Upper lobe of left lung (tissue), 6 donors: ENCODE results near the gene TGM2. TPM values are rescaled to one million over a fixed set of nuclear protein-coding genes. Genes with fewer than 3 reads are reported as not detected.

Source experiments
- ATAC-seq, 2 donors: fragments of 200-7000 bp; cut with Tn5 transposase; one replicate each; pipeline ENCODE4 v1.9.1; 2022; ENCODE audit warnings: mild to moderate bottlenecking in 2 of 2, moderate library complexity in 2 of 2; ENCODE audit not compliant: low FRiP score in 2 of 2
- DNase-seq, 2 donors: peaks; one replicate each; pipeline ENCODE4 v3.0.0-alpha.2; 2019 to 2020
- H3K27ac ChIP-seq, 4 donors: fragments of 200-600 bp; sonication (generic); one replicate each; pipeline ENCODE4 v1.5.1; 2016 to 2019
- H3K27me3 ChIP-seq, 4 donors: fragments of 200-600 bp; sonication (generic); one replicate each; pipeline ENCODE4 v1.5.1; 2017 to 2019
- H3K36me3 ChIP-seq, 4 donors: fragments of 200-600 bp; sonication (generic); one replicate each; pipeline ENCODE4 v1.5.1; 2016 to 2019
- H3K4me1 ChIP-seq, 4 donors: fragments of 200-600 bp; sonication (generic); one replicate each; pipeline ENCODE4 v1.5.1; 2018 to 2019
- H3K4me3 ChIP-seq, 4 donors: fragments of 200-600 bp; sonication (generic); one replicate each; pipeline ENCODE4 v1.5.1; 2017 to 2019; ENCODE audit warnings: mild to moderate bottlenecking in 2 of 4, moderate library complexity in 1 of 4
- H3K9me3 ChIP-seq, 4 donors: fragments of 200-600 bp; sonication (generic); one replicate each; pipeline ENCODE4 v1.5.1; 2018 to 2019
- EP300 ChIP-seq, 4 donors: sonication (generic); formaldehyde crosslinking; IDR thresholded peaks; one replicate each; pipeline ENCODE4 v1.5.1; 2017; ENCODE audit warnings: antibody characterized with exemption in 4 of 4, control low read depth in 2 of 4
- POLR2A ChIP-seq, 4 donors: fragments of 450-650 bp; IDR thresholded peaks; one replicate each; pipeline ENCODE4 v1.5.1; 2016 to 2017; ENCODE audit warnings: antibody characterized with exemption in 4 of 4, mild to moderate bottlenecking in 2 of 4
- POLR2AphosphoS5 ChIP-seq, 2 donors: sonication (generic); formaldehyde crosslinking; IDR thresholded peaks; one replicate each; pipeline ENCODE4 v1.5.1; 2017; ENCODE audit warnings: antibody characterized with exemption in 2 of 2
- WGBS, 2 donors: methylation state at CpG; one replicate each; pipeline ENCODE4 v1.1.5; 2017 to 2018; 5-methylcytosine and 5-hydroxymethylcytosine counted together
- total RNA-seq, 6 donors: library from RNA; depleted of rRNA in 4 of 6; stranded (reverse); fragments of >200 nt in 4 of 6; gene quantifications; one replicate each; pipeline versions ENCODE4 v1.1.0 to v1.2.1, GENCODE V29; 2016 to 2021
- TF ChIP-seq, protein P1 (sequence below), 6 experiments: fragments of 450-650 bp in 4 of 6; fragments of 200-600 bp in 2 of 6; sonication (generic) in 2 of 6; IDR thresholded peaks; one replicate each; pipeline ENCODE4 v1.5.1; 2016 to 2019; ENCODE audit warnings: antibody characterized with exemption in 6 of 6
- donor health status: DM: no; HTN: no; CAD: no; lungs with moderate emphysema.
- donor health status: DM: no; HTN: yes; CAD: no; lungs with severe emphysema.

Gene TGM2
- total RNA-seq, 6 donors from 2014 or later, result 98.7 to 469 (median 290) TPM

DNA sequence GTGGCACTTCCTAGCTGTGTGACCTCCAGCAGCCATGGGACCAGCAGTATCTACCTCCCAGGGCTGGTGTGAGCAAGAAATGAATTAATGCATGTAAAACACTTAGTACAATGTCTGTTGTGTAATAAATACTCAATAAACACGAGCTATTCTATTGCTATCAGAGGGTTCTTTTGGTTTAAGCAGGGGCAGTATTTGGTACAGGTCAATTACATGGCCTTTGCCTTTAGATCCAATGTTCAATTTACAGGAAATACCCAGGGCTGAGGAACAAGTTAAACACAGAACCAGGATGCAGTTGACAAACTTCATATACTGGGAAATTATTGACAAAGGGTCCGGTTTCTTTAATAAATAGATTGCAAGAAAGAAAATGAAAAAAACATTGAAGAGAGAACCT is 2.9 kb downstream of the TGM2 start:
- peaks cover 36 to 71% (median 51%) of the 10 kb centered on the region in 4 donors for H3K4me1 ChIP-seq
- DNase-seq (no peak), ATAC-seq (no peak)
- peaks cover 5 to 25% (median 15%) of the 10 kb centered on the region in 4 donors for H3K36me3 ChIP-seq
- TF ChIP-seq POLR2AphosphoS5 (IDR thresholded peaks at IDR 0.05) (no peak), EP300 (IDR thresholded peaks at IDR 0.05) (no peak)
- 44 to 52% methylated on average over 2 of the region's 2 CpGs for WGBS, 2 donors
- H3K27ac ChIP-seq, result peak overlapping the region; percentile 85 to 93 (median 89)
- no peaks in the 10 kb centered on the region for H3K9me3 ChIP-seq
- H3K27me3 ChIP-seq, result no peaks in the 10 kb centered on the region
- peak overlapping the region in 1 of 4 donors; percentile 61 for H3K4me3 ChIP-seq

DNA sequence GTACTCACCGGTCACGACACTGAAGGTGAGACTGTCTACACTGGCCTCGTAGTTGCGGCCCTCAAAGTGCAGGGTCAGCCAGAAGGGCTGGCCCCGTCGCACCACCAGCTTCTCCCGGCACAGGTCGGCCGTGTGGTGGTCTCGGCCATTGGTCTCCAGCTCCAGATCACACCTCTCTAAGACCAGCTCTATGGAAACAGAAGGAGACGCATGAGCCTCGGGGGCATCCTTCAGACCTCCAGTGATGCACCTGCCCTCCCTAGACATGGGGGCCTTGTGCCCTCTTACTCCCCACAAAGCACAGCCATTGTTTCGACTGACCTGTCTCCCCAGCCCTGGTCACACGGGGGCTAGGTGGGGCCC is 3.7 kb downstream of the TGM2 start:
- no peaks in the 10 kb centered on the region for H3K9me3 ChIP-seq
- H3K4me3 ChIP-seq, result peak overlapping the region in 1 of 4 donors; percentile 61
- DNase-seq (no peak), ATAC-seq (no peak)
- no peaks in the 10 kb centered on the region for H3K27me3 ChIP-seq
- no peak for TF ChIP-seq POLR2AphosphoS5 (IDR thresholded peaks at IDR 0.05)
- TF ChIP-seq POLR2A (IDR thresholded peaks at IDR 0.05), result no peak
- TF ChIP-seq EP300 (IDR thresholded peaks at IDR 0.05), result no peak
- TF ChIP-seq, protein P1, sequence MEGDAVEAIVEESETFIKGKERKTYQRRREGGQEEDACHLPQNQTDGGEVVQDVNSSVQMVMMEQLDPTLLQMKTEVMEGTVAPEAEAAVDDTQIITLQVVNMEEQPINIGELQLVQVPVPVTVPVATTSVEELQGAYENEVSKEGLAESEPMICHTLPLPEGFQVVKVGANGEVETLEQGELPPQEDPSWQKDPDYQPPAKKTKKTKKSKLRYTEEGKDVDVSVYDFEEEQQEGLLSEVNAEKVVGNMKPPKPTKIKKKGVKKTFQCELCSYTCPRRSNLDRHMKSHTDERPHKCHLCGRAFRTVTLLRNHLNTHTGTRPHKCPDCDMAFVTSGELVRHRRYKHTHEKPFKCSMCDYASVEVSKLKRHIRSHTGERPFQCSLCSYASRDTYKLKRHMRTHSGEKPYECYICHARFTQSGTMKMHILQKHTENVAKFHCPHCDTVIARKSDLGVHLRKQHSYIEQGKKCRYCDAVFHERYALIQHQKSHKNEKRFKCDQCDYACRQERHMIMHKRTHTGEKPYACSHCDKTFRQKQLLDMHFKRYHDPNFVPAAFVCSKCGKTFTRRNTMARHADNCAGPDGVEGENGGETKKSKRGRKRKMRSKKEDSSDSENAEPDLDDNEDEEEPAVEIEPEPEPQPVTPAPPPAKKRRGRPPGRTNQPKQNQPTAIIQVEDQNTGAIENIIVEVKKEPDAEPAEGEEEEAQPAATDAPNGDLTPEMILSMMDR (IDR thresholded peaks at IDR 0.05), result no peak
- H3K27ac ChIP-seq, result peak overlapping the region; percentile 85 to 93 (median 89)
- WGBS, 2 donors, result 69 to 92% methylated on average over 3 to 14 of the region's 14 CpGs
- H3K4me1 ChIP-seq, result peaks cover 38 to 77% (median 51%) of the 10 kb centered on the region in 4 donors
- peaks cover 5 to 30% (median 16%) of the 10 kb centered on the region in 4 donors for H3K36me3 ChIP-seq

DNA sequence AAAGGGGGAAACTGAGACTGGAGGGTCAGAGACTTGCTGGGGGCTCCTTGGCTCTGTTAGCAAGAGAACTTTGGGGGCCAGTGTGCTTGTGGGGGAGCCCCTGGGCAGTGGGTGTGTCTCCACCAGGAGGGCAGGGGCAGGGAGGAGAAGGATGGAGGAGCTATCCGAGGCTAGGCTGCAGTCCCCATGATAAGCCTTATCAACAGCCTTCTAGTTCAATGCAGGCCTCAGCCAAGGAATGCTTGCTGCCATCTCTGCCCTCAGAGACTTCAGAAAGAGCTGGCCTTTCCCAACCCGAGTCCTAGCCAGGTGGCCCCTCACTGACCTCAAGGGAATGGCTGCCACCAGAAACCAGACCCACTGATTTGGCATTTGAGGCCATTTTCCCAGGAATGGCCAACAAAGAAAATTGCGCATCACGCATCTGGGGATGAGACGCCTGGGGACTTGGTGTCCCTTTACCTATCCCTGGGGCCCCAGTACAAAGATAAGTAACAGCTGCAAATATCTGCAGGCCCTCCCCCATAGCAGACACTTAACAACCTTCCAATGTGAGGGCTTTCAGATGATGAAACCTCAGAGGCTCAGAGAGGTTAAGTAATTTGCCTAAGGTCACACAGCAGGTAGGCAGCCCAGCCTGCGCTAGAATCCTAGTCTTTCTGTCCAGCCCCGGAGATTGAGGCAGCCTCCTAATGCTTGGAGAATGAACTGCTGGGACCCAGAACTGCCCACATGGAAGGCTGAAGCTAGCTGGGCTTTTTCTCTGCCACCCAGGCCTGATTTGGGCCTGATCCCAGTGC is 4.9 kb downstream of the TGM2 start:
- DNase-seq, result no peak
- TF ChIP-seq EP300 (IDR thresholded peaks at IDR 0.05) (no peak), POLR2AphosphoS5 (IDR thresholded peaks at IDR 0.05) (no peak), POLR2A (IDR thresholded peaks at IDR 0.05) (no peak)
- TF ChIP-seq, protein P1 (IDR thresholded peaks at IDR 0.05), result no peak
- Histone ChIP-seq H3K9me3 (no peaks in the 10 kb centered on the region), H3K4me3 (peak overlapping the region in 1 of 4 donors; percentile 17), H3K36me3 (peaks cover 10 to 42% (median 23%) of the 10 kb centered on the region in 4 donors), H3K27ac (peak overlapping the region; percentile 85 to 93 (median 89)), H3K27me3 (no peaks in the 10 kb centered on the region), H3K4me1 (peaks cover 28 to 82% (median 46%) of the 10 kb centered on the region in 4 donors)
- no peak for ATAC-seq
- 82 to 89% methylated on average over 7 of the region's 7 CpGs for WGBS, 2 donors

DNA sequence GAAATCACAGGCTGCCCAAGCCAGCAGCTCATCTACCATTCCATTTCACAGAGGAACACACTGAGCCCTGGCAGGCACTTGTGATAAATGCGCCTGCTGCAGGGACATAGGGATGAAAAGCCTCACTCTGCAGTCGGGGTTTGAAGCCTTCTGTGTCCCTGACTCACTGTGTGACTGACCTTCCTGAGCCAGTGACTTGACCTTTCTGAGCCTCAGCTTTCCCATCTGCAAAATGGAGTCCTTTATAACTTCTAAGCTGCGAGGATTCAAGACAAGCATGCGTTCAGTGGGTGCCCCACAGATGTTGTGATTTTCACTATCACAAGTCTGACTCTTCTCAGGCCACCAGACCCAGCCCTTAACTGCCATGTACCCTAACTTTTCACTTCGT is 5.5 kb downstream of the TGM2 start:
- H3K4me1 ChIP-seq, result peaks cover 34 to 83% (median 44%) of the 10 kb centered on the region in 4 donors

More for the DNA sequence above, 5.5 kb downstream of the TGM2 start:
- Histone ChIP-seq H3K4me3 (peak overlapping the region in 1 of 4 donors; percentile 17), H3K9me3 (no peaks in the 10 kb centered on the region), H3K27me3 (no peaks in the 10 kb centered on the region), H3K27ac (peak overlapping the region; percentile 85 to 93 (median 89)), H3K36me3 (peaks cover 10 to 46% (median 24%) of the 10 kb centered on the region in 4 donors)
- TF ChIP-seq, protein P1 (IDR thresholded peaks at IDR 0.05), result no peak
- no peak for TF ChIP-seq POLR2AphosphoS5 (IDR thresholded peaks at IDR 0.05)
- no peak for TF ChIP-seq POLR2A (IDR thresholded peaks at IDR 0.05)
- no peak for TF ChIP-seq EP300 (IDR thresholded peaks at IDR 0.05)
- WGBS, 2 donors, result 80 to 83% methylated on average over 5 of the region's 5 CpGs
- no peak for DNase-seq
- ATAC-seq, result no peak
